ENCODE measurements around the gene ZBED6. TPM values are rescaled to one million over a fixed set of nuclear protein-coding genes. Genes with fewer than 3 reads are reported as not detected.
"Not testable (repeated sequence)": the region's sequence is repeated elsewhere in the genome, so short reads cannot be mapped to it uniquely, and the experiment has no call there.

ZBED6 gene
- 16.5 and 34.7 TPM in 2 replicates for total RNA-seq (2014; rRNA removed; shearing (Covaris generic); ENCODE audit: low replicate concordance)

DNA sequence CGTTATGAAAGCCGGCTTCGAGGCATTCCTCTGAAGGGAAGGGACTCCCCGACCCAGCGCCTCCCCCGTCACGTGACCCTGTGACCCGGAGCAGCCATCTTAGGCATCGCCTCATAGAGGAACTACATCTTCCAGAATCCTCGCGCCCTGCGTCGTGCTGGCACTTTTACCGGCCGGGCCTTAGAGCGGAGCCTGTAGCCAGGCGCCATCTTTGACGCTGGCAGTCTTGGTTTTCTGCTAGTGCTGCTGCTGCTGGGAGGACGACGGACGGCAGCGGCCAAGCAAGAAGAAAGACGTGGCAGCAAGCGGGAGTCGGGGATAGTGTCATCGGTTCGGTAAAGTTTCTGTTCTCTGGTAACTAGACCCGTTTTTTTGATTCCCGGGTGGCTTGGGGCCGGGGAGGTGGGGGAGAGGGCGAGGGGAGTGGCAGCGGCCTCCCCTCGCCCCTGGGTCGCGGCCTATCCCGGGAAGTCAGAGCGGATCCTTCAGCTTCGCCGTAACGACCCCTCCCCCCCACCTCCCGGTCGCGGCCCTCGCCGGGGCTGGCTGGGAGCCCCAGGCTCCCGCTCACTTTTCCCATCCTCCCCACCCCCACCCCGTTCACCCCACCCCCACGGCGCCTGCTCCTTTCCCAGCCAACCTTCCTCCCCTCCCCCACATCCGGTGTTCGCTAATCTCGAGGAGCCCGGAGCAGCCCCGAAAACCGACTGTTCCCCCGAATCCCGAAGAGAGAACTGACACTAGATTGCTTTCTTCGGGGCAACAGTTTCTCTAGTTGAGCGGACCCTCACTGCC is at the start of gene ZBED6, which contains the start of gene ZC3H11A:
ZBED6 (plus strand) TSS at position 183 of the 795 bp plus-strand sequence. CDS start 1,900 bp downstream, outside the sequence.
ZC3H11A (plus strand) TSS at position 183 of the 795 bp plus-strand sequence. CDS start 21,448 bp downstream, outside the sequence.
- Histone ChIP-seq H3K27me3 (ENCODE audit: low read length) (no peaks in the 10 kb centered on the region), H3K9me3 (ENCODE audit: low read length) (no peaks in the 10 kb centered on the region), H3K4me3 (ENCODE audit: low read length) (peak within 1 kb of the TSS; percentile 71), H3K9me2 (replicated peaks; ENCODE audit: insufficient read depth, low read length) (no peaks in the 10 kb centered on the region), H3K36me3 (ENCODE audit: insufficient read depth, low read length) (peaks cover 31% of the 10 kb centered on the region), H3K9ac (ENCODE audit: low read length) (peak within 1 kb of the TSS; percentile 89), H3K4me1 (ENCODE audit: low read length) (peaks cover 13% of the 10 kb centered on the region), H3K4me2 (ENCODE audit: low read depth, low read length, poor library complexity, severe bottlenecking) (peak within 1 kb of the TSS; percentile 65), H3K79me2 (ENCODE audit: low read length) (peaks cover 52% of the 10 kb centered on the region), H3K27ac (ENCODE audit: low read length) (peak within 1 kb of the TSS; percentile 73), H4K20me1 (ENCODE audit: insufficient read depth, low read depth, low read length) (peaks cover 26% of the 10 kb centered on the region), H2AFZ (ENCODE audit: low read length) (peak within 1 kb of the TSS; percentile 92)
- DNase-seq, result peak; percentile 99

DNA sequence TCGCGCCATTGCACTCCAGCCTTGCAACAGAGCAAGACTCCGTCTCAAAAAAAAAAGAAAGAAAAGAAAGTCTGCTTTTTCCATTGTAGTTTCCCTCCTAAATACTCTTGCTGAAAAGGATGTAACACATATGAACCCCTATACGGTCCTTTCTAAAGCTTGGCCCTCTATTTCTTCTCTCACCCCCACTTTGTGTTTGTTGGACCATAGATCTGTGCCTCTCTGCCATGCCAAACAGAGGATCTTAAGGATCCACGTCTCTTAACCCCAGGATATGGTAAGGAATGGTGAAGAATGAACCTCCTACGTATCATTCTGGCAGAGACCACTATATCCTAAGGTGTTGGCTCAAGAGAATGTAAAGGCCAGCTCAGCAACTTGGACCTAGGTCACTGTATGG is 49.1 kb upstream of the ZBED6 start:
- Histone ChIP-seq H3K4me1 (ENCODE audit: low read length) (peaks cover 17% of the 10 kb centered on the region), H3K4me3 (ENCODE audit: low read length) (no peak overlapping the region), H3K9me3 (ENCODE audit: low read length) (no peaks in the 10 kb centered on the region), H3K9me2 (replicated peaks; ENCODE audit: insufficient read depth, low read length) (no peaks in the 10 kb centered on the region), H3K36me3 (ENCODE audit: insufficient read depth, low read length) (no peaks in the 10 kb centered on the region), H3K79me2 (ENCODE audit: low read length) (no peaks in the 10 kb centered on the region), H3K27ac (ENCODE audit: low read length) (no peak overlapping the region), H3K27me3 (ENCODE audit: low read length) (no peaks in the 10 kb centered on the region), H2AFZ (ENCODE audit: low read length) (no peak overlapping the region), H4K20me1 (ENCODE audit: insufficient read depth, low read depth, low read length) (no peaks in the 10 kb centered on the region), H3K4me2 (ENCODE audit: low read depth, low read length, poor library complexity, severe bottlenecking) (no peak overlapping the region), H3K9ac (ENCODE audit: low read length) (no peak overlapping the region)
- no peak for DNase-seq

- Histone ChIP-seq H3K4me1 (ENCODE audit: low read length) (peaks cover 12% of the 10 kb centered on the region), H3K9me2 (replicated peaks; ENCODE audit: insufficient read depth, low read length) (no peaks in the 10 kb centered on the region), H3K36me3 (ENCODE audit: insufficient read depth, low read length) (no peaks in the 10 kb centered on the region), H2AFZ (ENCODE audit: low read length) (no peak overlapping the region), H3K9me3 (ENCODE audit: low read length) (no peaks in the 10 kb centered on the region), H3K9ac (ENCODE audit: low read length) (no peak overlapping the region), H3K27ac (ENCODE audit: low read length) (no peak overlapping the region), H4K20me1 (ENCODE audit: insufficient read depth, low read depth, low read length) (no peaks in the 10 kb centered on the region), H3K4me2 (ENCODE audit: low read depth, low read length, poor library complexity, severe bottlenecking) (no peak overlapping the region), H3K79me2 (ENCODE audit: low read length) (no peaks in the 10 kb centered on the region), H3K27me3 (ENCODE audit: low read length) (no peaks in the 10 kb centered on the region), H3K4me3 (ENCODE audit: low read length) (no peak overlapping the region)
- no peak for DNase-seq
Measured at GRCh38 chr1:203751051-203751450, 44.4 kb upstream of the ZBED6 start.

- DNase-seq; H3K27me3 ChIP-seq (ENCODE audit: low read length); H3K9ac ChIP-seq (ENCODE audit: low read length); H3K4me3 ChIP-seq (ENCODE audit: low read length); H3K9me2 ChIP-seq (replicated peaks; ENCODE audit: insufficient read depth, low read length); H3K36me3 ChIP-seq (ENCODE audit: insufficient read depth, low read length); H4K20me1 ChIP-seq (ENCODE audit: insufficient read depth, low read depth, low read length); H3K9me3 ChIP-seq (ENCODE audit: low read length); H3K79me2 ChIP-seq (ENCODE audit: low read length); H3K27ac ChIP-seq (ENCODE audit: low read length); H2AFZ ChIP-seq (ENCODE audit: low read length); H3K4me2 ChIP-seq (ENCODE audit: low read depth, low read length, poor library complexity, severe bottlenecking): not testable (repeated sequence)
- peaks cover 12% of the 10 kb centered on the region for H3K4me1 ChIP-seq (ENCODE audit: low read length)
Measured at GRCh38 chr1:203751618-203752361, 43.6 kb upstream of the ZBED6 start.

GRCh38 chr1:203754455-203754864 is 41.0 kb upstream of the ZBED6 start:
- H3K9ac ChIP-seq (ENCODE audit: low read length), result no peak overlapping the region
- H3K4me1 ChIP-seq (ENCODE audit: low read length), result peaks cover 12% of the 10 kb centered on the region
- H3K79me2 ChIP-seq (ENCODE audit: low read length), result no peaks in the 10 kb centered on the region
- no peak overlapping the region for H3K27ac ChIP-seq (ENCODE audit: low read length)
- H3K9me3 ChIP-seq (ENCODE audit: low read length), result no peaks in the 10 kb centered on the region
- H3K9me2 ChIP-seq (replicated peaks; ENCODE audit: insufficient read depth, low read length), result no peaks in the 10 kb centered on the region
- no peaks in the 10 kb centered on the region for H3K36me3 ChIP-seq (ENCODE audit: insufficient read depth, low read length)
- no peaks in the 10 kb centered on the region for H4K20me1 ChIP-seq (ENCODE audit: insufficient read depth, low read depth, low read length)
- no peak for DNase-seq
- no peak overlapping the region for H3K4me2 ChIP-seq (ENCODE audit: low read depth, low read length, poor library complexity, severe bottlenecking)
- no peak overlapping the region for H3K4me3 ChIP-seq (ENCODE audit: low read length)
- peak overlapping the region; percentile 42; the same call in 1 of the 2 replicates for H2AFZ ChIP-seq (ENCODE audit: low read length)
- no peaks in the 10 kb centered on the region for H3K27me3 ChIP-seq (ENCODE audit: low read length)

GRCh38 chr1:203756036-203756435 is 39.4 kb upstream of the ZBED6 start:
- H3K36me3 ChIP-seq (ENCODE audit: insufficient read depth, low read length), result no peaks in the 10 kb centered on the region
- H3K9me3 ChIP-seq (ENCODE audit: low read length), result no peaks in the 10 kb centered on the region
- H3K4me2 ChIP-seq (ENCODE audit: low read depth, low read length, poor library complexity, severe bottlenecking), result no peak overlapping the region
- no peak overlapping the region for H3K4me3 ChIP-seq (ENCODE audit: low read length)
- H3K4me1 ChIP-seq (ENCODE audit: low read length), result peaks cover 12% of the 10 kb centered on the region
- H3K27me3 ChIP-seq (ENCODE audit: low read length), result no peaks in the 10 kb centered on the region
- no peak overlapping the region for H2AFZ ChIP-seq (ENCODE audit: low read length)
- DNase-seq, result no peak
- H3K27ac ChIP-seq (ENCODE audit: low read length), result no peak overlapping the region
- no peaks in the 10 kb centered on the region for H3K79me2 ChIP-seq (ENCODE audit: low read length)
- no peaks in the 10 kb centered on the region for H4K20me1 ChIP-seq (ENCODE audit: insufficient read depth, low read depth, low read length)
- no peaks in the 10 kb centered on the region for H3K9me2 ChIP-seq (replicated peaks; ENCODE audit: insufficient read depth, low read length)
- no peak overlapping the region for H3K9ac ChIP-seq (ENCODE audit: low read length)

DNA sequence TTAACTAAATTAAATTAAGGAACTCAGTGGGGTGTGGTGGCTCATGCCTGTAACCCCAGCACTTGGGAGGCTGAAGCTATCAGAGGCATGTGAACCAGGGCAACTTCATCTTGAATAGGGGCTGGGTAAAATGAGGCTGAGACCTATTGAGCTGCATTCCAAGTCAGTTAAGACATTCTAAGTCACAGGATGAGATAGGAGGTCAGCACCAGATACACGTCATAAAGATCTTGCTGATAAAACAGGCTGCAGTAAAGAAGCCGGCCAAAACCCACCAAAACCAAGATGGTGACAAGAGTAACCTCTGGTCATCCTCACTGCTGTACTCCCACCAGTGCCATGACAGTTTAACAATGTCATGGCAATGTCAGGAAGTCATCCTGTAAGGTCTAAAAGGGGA is 36.7 kb upstream of the ZBED6 start:
- H3K9me3 ChIP-seq (ENCODE audit: low read length); H3K79me2 ChIP-seq (ENCODE audit: low read length); H4K20me1 ChIP-seq (ENCODE audit: insufficient read depth, low read depth, low read length); DNase-seq; H3K9me2 ChIP-seq (replicated peaks; ENCODE audit: insufficient read depth, low read length); H3K4me1 ChIP-seq (ENCODE audit: low read length); H2AFZ ChIP-seq (ENCODE audit: low read length); H3K27ac ChIP-seq (ENCODE audit: low read length); H3K36me3 ChIP-seq (ENCODE audit: insufficient read depth, low read length); H3K4me2 ChIP-seq (ENCODE audit: low read depth, low read length, poor library complexity, severe bottlenecking); H3K27me3 ChIP-seq (ENCODE audit: low read length); H3K9ac ChIP-seq (ENCODE audit: low read length); H3K4me3 ChIP-seq (ENCODE audit: low read length): not testable (repeated sequence)

DNA sequence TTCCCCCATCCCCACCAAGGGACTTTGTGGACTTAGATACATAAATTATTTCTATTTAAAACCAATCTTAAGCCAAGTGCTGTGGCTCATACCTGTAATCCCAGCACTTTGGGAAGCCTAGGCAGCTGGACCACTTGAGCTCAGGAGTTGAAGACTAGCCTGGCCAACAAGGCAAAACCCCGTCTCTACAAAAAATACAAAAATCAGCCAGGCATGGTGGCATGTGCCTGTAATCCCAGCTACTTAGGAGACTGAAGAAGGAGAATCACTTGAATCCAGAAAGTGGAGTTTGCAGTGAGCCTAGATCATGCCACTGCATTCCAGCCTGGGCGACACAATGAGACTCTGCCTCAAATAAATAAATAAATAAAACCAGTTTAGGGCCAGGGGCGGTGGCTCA is 34.9 kb upstream of the ZBED6 start:
- Histone ChIP-seq H3K79me2 (ENCODE audit: low read length) (no peaks in the 10 kb centered on the region), H3K36me3 (ENCODE audit: insufficient read depth, low read length) (no peaks in the 10 kb centered on the region), H3K27ac (ENCODE audit: low read length) (no peak overlapping the region), H3K9me2 (replicated peaks; ENCODE audit: insufficient read depth, low read length) (no peaks in the 10 kb centered on the region), H4K20me1 (ENCODE audit: insufficient read depth, low read depth, low read length) (no peaks in the 10 kb centered on the region), H3K4me1 (ENCODE audit: low read length) (no peaks in the 10 kb centered on the region), H3K9me3 (ENCODE audit: low read length) (no peaks in the 10 kb centered on the region), H2AFZ (ENCODE audit: low read length) (no peak overlapping the region), H3K4me2 (ENCODE audit: low read depth, low read length, poor library complexity, severe bottlenecking) (no peak overlapping the region), H3K9ac (ENCODE audit: low read length) (no peak overlapping the region), H3K4me3 (ENCODE audit: low read length) (no peak overlapping the region), H3K27me3 (ENCODE audit: low read length) (no peaks in the 10 kb centered on the region)
- DNase-seq, result no peak

Data from Karpas-422 (cell line).